HEK293 (cell line): ENCODE data around the gene CAPN10.

Experiments
- BCL11A ChIP-seq: fragments of 450-650 bp; formaldehyde crosslinking; IDR thresholded peaks from 2 replicates; pipeline ENCODE4 v1.5.1; 2016; ENCODE audit warnings: low read depth, missing biosample characterization, missing genetic modification characterization
- HOXD13 ChIP-seq: sonication (generic); formaldehyde crosslinking; IDR thresholded peaks from 2 replicates; pipeline ENCODE4 v1.8.0; 2022; ENCODE audit warnings: missing genetic modification reagents, borderline replicate concordance
- YY1 ChIP-seq: fragments of 450-650 bp; formaldehyde crosslinking; IDR thresholded peaks from 2 replicates; pipeline ENCODE4 v1.5.1; 2018; ENCODE audit warnings: missing biosample characterization, missing genetic modification characterization
- TF ChIP-seq, protein P1 (sequence below): fragments of 450-650 bp; formaldehyde crosslinking; IDR thresholded peaks from 2 replicates; pipeline ENCODE4 v1.5.1; 2016; ENCODE audit warnings: missing biosample characterization, missing genetic modification characterization
- TF ChIP-seq, protein P2 (sequence below): fragments of 450-650 bp; formaldehyde crosslinking; IDR thresholded peaks from 2 replicates; pipeline ENCODE4 v1.5.1; 2016; ENCODE audit warnings: missing biosample characterization, missing genetic modification characterization, borderline replicate concordance

DNA sequence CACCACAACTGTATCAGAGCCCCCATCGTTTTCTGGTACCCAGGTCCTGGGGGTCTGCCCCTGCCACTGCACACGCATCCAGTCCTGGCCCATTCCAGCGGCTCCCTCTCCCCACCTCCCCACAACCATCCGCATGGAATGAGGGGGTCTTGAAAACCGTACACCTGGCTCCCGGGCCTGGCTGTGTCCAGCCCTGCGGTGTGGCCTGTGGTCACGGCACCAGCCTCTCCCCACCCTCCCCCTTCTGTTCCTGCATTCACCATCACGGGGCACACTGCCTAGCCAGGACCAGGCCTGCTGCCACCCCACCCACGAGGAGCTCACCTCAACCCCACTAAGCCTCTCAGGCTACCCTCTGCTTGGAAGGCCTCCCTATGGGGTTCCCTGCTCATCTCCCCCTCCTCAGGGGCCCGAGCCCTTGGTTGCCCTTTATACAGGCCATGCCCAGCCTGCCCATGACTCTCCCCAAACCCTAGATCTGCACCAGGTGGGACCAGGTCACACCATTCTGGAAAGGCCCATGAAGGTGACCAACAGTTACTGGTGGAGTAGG, 50.1 kb downstream of the CAPN10 start:
- TF ChIP-seq, protein P1, sequence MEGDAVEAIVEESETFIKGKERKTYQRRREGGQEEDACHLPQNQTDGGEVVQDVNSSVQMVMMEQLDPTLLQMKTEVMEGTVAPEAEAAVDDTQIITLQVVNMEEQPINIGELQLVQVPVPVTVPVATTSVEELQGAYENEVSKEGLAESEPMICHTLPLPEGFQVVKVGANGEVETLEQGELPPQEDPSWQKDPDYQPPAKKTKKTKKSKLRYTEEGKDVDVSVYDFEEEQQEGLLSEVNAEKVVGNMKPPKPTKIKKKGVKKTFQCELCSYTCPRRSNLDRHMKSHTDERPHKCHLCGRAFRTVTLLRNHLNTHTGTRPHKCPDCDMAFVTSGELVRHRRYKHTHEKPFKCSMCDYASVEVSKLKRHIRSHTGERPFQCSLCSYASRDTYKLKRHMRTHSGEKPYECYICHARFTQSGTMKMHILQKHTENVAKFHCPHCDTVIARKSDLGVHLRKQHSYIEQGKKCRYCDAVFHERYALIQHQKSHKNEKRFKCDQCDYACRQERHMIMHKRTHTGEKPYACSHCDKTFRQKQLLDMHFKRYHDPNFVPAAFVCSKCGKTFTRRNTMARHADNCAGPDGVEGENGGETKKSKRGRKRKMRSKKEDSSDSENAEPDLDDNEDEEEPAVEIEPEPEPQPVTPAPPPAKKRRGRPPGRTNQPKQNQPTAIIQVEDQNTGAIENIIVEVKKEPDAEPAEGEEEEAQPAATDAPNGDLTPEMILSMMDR (tag by site-specific recombination): no peak
- TF ChIP-seq HOXD13 (no peak), YY1 (tag by site-specific recombination) (no peak), BCL11A (tag by site-specific recombination) (no peak)
- TF ChIP-seq, protein P2, sequence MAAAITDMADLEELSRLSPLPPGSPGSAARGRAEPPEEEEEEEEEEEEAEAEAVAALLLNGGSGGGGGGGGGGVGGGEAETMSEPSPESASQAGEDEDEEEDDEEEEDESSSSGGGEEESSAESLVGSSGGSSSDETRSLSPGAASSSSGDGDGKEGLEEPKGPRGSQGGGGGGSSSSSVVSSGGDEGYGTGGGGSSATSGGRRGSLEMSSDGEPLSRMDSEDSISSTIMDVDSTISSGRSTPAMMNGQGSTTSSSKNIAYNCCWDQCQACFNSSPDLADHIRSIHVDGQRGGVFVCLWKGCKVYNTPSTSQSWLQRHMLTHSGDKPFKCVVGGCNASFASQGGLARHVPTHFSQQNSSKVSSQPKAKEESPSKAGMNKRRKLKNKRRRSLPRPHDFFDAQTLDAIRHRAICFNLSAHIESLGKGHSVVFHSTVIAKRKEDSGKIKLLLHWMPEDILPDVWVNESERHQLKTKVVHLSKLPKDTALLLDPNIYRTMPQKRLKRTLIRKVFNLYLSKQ (tag by site-specific recombination): no peak
